Endothelial cell (in vitro differentiated cells): ENCODE data around the gene PDE4B. TPM values are rescaled to one million over a fixed set of nuclear protein-coding genes. Genes with fewer than 3 reads are reported as not detected.

ENCODE experiments used
- DNase-seq: peaks from one replicate; pipeline ENCODE4 v3.0.0; 2021; ENCODE audit warnings: low spot score
- H3K27ac Mint-ChIP-seq: one replicate; pipeline ENCODE4 v1.8.0; 2021; ENCODE audit warnings: mixed read lengths, inconsistent platforms; ENCODE audit not compliant: unreplicated experiment
- H3K27me3 Mint-ChIP-seq: one replicate; pipeline ENCODE4 v1.8.0; 2021; ENCODE audit warnings: mild to moderate bottlenecking, moderate library complexity, mixed read lengths, inconsistent platforms; ENCODE audit not compliant: unreplicated experiment
- H3K36me3 Mint-ChIP-seq: one replicate; pipeline ENCODE4 v1.8.0; 2021; ENCODE audit warnings: mild to moderate bottlenecking, low read depth, mixed read lengths, inconsistent platforms; ENCODE audit not compliant: unreplicated experiment
- H3K4me1 Mint-ChIP-seq: one replicate; pipeline ENCODE4 v1.8.0; 2021; ENCODE audit warnings: mild to moderate bottlenecking, mixed read lengths, inconsistent platforms; ENCODE audit not compliant: unreplicated experiment
- H3K4me3 Mint-ChIP-seq: one replicate; pipeline ENCODE4 v1.8.0; 2021; ENCODE audit warnings: mild to moderate bottlenecking, mixed read lengths, inconsistent platforms; ENCODE audit not compliant: unreplicated experiment
- H3K9me3 Mint-ChIP-seq: one replicate; pipeline ENCODE4 v1.8.0; 2021; ENCODE audit warnings: mixed read lengths, inconsistent platforms; ENCODE audit not compliant: unreplicated experiment
- total RNA-seq: library from RNA; stranded (reverse); fragmentation: NEBNext Ultra II Directional; extraction: Animal tissue kit (Norgen Biotek cat#: 25700); gene quantifications from one replicate; pipeline ENCODE4 v1.2.1, GENCODE V29; 2021; ENCODE audit not compliant: unreplicated experiment
- TF ChIP-seq, protein P1 (sequence below): fragments of 200-600 bp; sonication (generic); IDR thresholded peaks from one replicate; pipeline ENCODE4 v1.5.0; 2021; ENCODE audit warnings: antibody characterized with exemption; ENCODE audit not compliant: unreplicated experiment

PDE4B gene
- total RNA-seq, 1 donor from 2014 or later = 45.6 TPM

DNA sequence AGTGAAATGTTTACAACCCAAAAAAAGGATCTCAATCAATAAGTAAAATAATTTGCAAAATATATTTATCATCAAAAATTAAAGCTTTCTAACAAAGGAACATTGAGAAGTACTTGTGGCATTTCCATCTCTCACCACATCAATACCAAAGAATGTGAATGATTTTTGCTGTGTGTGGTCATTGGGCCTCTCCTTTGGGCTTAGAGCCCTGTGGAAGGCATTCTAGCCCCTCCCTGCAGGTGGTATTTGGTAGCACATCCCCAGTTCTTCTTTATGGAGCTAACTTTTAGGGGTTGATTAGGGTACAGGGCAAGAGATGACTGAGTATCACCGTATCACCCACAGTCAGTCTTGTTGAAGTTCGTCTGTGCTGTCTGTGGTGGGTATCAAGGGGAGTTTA lies 447.1 kb downstream of the PDE4B start:
- no peaks in the 10 kb centered on the region for H3K36me3 Mint-ChIP-seq
- H3K9me3 Mint-ChIP-seq = no peaks in the 10 kb centered on the region
- peaks cover 2% of the 10 kb centered on the region for H3K27me3 Mint-ChIP-seq
- DNase-seq = no peak
- peaks cover 3% of the 10 kb centered on the region for H3K4me1 Mint-ChIP-seq
- TF ChIP-seq, protein P1, sequence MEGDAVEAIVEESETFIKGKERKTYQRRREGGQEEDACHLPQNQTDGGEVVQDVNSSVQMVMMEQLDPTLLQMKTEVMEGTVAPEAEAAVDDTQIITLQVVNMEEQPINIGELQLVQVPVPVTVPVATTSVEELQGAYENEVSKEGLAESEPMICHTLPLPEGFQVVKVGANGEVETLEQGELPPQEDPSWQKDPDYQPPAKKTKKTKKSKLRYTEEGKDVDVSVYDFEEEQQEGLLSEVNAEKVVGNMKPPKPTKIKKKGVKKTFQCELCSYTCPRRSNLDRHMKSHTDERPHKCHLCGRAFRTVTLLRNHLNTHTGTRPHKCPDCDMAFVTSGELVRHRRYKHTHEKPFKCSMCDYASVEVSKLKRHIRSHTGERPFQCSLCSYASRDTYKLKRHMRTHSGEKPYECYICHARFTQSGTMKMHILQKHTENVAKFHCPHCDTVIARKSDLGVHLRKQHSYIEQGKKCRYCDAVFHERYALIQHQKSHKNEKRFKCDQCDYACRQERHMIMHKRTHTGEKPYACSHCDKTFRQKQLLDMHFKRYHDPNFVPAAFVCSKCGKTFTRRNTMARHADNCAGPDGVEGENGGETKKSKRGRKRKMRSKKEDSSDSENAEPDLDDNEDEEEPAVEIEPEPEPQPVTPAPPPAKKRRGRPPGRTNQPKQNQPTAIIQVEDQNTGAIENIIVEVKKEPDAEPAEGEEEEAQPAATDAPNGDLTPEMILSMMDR = no peak
- H3K27ac Mint-ChIP-seq = no peak overlapping the region
- H3K4me3 Mint-ChIP-seq = no peak overlapping the region

DNA sequence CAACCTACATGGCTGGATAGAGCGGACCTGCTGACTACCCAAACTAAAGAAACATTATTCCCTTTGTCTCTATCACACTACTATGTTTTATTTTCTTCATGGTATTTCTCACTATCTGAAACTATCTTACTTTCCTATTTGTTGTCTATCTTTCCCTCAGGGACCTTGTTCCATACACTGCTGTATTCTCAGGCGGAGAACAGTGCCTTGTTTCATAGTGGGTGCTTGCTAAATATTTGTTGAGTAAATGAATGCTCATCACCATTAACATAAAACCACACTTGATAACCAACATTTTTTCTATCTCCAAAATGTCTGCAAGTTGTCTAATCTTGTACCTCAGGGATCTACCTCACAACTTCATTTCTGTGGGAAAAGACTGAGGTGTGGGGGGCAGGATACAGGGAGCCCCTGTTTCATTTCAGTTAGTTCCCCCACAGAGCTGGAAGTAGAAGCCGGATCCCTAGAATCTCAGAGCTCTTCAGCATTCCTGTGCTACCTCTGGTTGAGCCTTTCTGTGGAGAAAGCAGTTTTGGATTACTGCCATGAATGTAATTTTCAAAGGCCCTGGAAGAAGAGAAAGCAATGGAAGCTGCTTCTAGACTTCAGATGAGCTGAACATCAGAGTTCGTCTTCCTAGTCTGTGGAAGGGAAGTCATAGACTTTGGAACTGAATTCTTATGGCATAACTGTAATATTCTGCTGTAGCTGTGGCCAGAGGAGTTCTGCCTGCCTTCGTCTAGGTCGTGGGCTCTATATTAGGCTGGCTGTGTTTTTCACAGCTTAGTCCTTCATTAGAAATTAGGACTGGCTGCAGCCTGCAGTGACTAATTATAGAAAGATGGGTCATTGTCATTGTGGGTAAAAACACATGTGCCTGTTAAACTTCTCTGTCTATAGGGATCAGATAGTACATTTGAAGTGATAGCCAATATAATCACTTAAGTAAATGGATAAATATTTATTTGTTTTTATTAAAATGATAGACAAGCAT lies 448.1 kb downstream of the PDE4B start:
- H3K36me3 Mint-ChIP-seq = no peaks in the 10 kb centered on the region
- H3K27me3 Mint-ChIP-seq = peaks cover 2% of the 10 kb centered on the region
- H3K4me1 Mint-ChIP-seq = peaks cover 3% of the 10 kb centered on the region
- no peaks in the 10 kb centered on the region for H3K9me3 Mint-ChIP-seq
- TF ChIP-seq, protein P1 = no peak
- H3K4me3 Mint-ChIP-seq = no peak overlapping the region
- H3K27ac Mint-ChIP-seq = no peak overlapping the region
- no peak for DNase-seq

DNA sequence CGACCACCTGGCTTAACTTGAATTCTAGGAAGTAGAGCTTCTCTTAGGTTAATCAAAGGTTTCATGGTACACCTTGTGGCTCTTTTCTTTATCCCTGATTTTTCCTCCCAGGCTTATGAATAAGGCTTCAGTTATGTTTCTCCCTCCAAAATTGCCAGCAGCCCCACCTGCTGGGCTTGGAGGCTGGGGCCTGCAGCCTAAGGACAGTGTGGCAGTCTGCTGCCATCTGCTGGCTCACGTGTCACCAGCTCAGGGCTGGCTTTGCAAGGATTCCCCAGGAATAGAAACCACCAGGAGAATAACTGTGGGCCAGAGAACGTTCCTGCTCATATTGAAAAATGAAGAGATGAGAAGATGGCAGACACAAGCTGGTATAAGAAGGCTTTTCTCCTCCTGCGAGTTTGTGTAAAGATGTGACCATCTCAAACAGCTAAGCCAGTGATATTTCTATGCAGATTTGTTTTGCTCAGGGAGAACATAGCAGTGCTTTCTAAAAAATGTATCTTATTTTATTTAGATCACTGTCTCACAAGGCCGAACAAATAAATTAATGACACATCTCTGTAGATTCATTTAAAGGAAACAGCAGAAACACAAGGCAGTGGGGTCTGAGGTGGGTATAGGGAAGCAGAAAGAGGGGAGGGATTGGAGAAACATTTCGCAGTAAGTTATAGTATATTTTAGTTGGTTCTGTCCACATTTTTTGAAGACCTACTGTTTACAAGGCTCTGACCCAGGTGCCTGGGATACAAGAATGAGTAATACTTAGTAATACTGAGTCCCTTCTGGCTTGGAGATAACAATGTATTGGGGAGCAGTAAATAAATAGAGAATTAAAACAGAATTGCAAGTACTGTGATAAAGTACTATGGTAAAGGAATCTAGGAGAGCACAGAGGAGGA lies 450.2 kb downstream of the PDE4B start:
- Mint-ChIP-seq H3K36me3 (no peaks in the 10 kb centered on the region), H3K9me3 (no peaks in the 10 kb centered on the region), H3K4me3 (no peak overlapping the region), H3K4me1 (peaks cover 6% of the 10 kb centered on the region), H3K27me3 (peaks cover 2% of the 10 kb centered on the region), H3K27ac (no peak overlapping the region)
- peak; percentile 84 for DNase-seq
- TF ChIP-seq, protein P1 = peak; percentile 92

DNA sequence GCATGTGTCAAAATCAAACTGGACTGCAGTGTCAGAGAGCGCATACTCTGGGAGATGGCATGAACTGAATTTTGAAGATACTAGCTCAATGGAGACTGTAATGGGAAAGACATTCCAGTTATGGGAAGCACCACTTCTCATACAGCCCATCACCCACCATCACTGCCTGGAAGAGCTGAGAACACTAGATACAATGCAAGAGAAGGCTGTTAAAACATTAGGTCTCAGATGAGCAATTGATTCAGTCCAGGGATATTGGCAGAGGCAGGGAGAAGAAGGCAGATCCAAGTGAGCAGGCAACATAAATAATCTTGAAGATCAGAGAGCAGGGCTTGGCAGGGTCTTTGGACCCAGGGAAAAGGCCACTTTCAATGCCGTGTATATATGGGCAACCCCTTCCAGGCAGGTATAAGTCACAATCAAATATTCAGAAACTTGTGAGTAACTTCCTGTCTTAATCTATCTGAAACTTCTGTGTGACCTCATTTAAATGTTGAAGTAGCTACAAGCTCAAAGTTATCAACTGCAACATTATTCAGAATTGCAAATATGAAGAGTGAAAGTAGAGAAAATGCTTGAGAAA lies 450.9 kb downstream of the PDE4B start:
- Mint-ChIP-seq H3K27me3 (no peaks in the 10 kb centered on the region), H3K27ac (no peak overlapping the region), H3K4me3 (no peak overlapping the region), H3K9me3 (no peaks in the 10 kb centered on the region), H3K4me1 (peaks cover 9% of the 10 kb centered on the region), H3K36me3 (no peaks in the 10 kb centered on the region)
- DNase-seq = no peak
- TF ChIP-seq, protein P1 = no peak
